HFF-Myc (cell line): ENCODE results near the gene BMPER.
A peak's percentile ranks its signal among the peaks of the same experiment; 100 is the strongest.

Experiments
- DNase-seq: peaks from one replicate; pipeline ENCODE4 v3.0.0-alpha.2; 2011; ENCODE audit warnings: low read depth; ENCODE audit errors: extremely low read depth
- H3K4me3 ChIP-seq: replicated peaks from 2 replicates; pipeline ENCODE4 v1.5.1; 2011; ENCODE audit warnings: low read depth, mild to moderate bottlenecking, control low read depth, low read length
- CTCF ChIP-seq: IDR thresholded peaks from 2 replicates; pipeline ENCODE4 v1.5.1; 2012; ENCODE audit warnings: mild to moderate bottlenecking, low read depth, low read length, control low read depth; ENCODE audit errors: missing control alignments

Gene BMPER

GRCh38 chr7:33932221-33932620, 26.9 kb downstream of the BMPER start:
- DNase-seq = no peak
- no peak overlapping the region for H3K4me3 ChIP-seq
- TF ChIP-seq CTCF = no peak

GRCh38 chr7:33932832-33933468, 27.6 kb downstream of the BMPER start:
- H3K4me3 ChIP-seq = no peak overlapping the region
- TF ChIP-seq CTCF = peak; percentile 97
- peak; percentile 75 for DNase-seq

GRCh38 chr7:33933611-33934281, 28.4 kb downstream of the BMPER start:
- no peak overlapping the region for H3K4me3 ChIP-seq
- no peak for TF ChIP-seq CTCF
- peak; percentile 46 for DNase-seq

GRCh38 chr7:33934391-33934790, 29.1 kb downstream of the BMPER start:
- no peak overlapping the region for H3K4me3 ChIP-seq
- no peak for DNase-seq
- no peak for TF ChIP-seq CTCF

GRCh38 chr7:33936503-33936902, 31.2 kb downstream of the BMPER start:
- no peak for DNase-seq
- H3K4me3 ChIP-seq = no peak overlapping the region
- TF ChIP-seq CTCF = no peak

GRCh38 chr7:33937871-33938270, 32.5 kb downstream of the BMPER start:
- H3K4me3 ChIP-seq = no peak overlapping the region
- no peak for DNase-seq
- TF ChIP-seq CTCF = no peak
